Vein endothelial cell (primary cell): Measurements from ENCODE around the gene CEP19. TPM values are rescaled to one million over a fixed set of nuclear protein-coding genes. Genes with fewer than 3 reads are reported as not detected.

Experiments used
- small RNA-seq: library from RNA; depleted of rRNA; stranded (forward); fragments of <200 nt; gene quantifications from one replicate; pipeline ENCODE3, GENCODE V24; 2012
- total RNA-seq: library from RNA; depleted of rRNA; stranded (reverse); fragments of >200 nt; gene quantifications from 2 replicates; pipeline ENCODE4 v1.2.3, GENCODE V29; 2012

The CEP19 gene, protein sequence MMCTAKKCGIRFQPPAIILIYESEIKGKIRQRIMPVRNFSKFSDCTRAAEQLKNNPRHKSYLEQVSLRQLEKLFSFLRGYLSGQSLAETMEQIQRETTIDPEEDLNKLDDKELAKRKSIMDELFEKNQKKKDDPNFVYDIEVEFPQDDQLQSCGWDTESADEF
- 1.3 and 2.3 TPM in 2 replicates for total RNA-seq

DNA sequence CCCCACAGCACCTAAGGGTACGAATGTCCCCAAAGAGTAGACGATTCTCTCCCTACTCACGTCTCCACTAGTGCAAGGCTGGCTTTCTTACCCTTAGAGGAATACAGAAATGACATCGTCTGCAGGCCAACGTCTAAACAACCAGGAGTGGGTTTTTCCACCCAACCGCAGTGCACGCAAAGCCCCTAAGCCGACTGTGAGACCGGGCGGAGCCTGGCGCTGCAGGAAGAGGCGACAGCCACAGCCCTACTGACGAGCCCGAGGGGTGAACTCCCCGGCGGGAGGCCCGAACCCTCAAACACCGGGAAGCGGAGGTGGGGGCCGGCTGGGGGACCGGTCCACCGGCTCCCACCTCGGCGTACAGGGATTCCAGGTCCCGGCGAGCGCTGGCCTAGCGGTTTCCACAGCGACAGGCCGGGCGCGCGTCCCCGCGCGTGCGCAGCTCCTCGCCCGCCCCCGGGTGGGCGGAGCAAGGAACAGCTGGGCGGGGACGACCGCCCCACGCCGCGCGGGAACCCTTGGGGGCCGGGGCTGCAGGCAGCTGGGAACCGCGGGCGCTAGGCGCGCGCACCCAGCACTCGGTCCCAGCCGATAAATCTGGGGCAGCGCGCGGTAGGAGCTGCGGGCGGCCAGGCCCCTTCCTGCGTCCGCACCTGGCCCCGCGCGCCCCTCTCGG, at the start of gene CEP19, which contains the start of gene PIGX:
CEP19 (minus strand) TSS at position 413 of the 676 bp plus-strand sequence. CDS start 3,593 bp downstream, outside the sequence.
PIGX (plus strand) TSS at position 540 of the 676 bp plus-strand sequence.

DNA sequence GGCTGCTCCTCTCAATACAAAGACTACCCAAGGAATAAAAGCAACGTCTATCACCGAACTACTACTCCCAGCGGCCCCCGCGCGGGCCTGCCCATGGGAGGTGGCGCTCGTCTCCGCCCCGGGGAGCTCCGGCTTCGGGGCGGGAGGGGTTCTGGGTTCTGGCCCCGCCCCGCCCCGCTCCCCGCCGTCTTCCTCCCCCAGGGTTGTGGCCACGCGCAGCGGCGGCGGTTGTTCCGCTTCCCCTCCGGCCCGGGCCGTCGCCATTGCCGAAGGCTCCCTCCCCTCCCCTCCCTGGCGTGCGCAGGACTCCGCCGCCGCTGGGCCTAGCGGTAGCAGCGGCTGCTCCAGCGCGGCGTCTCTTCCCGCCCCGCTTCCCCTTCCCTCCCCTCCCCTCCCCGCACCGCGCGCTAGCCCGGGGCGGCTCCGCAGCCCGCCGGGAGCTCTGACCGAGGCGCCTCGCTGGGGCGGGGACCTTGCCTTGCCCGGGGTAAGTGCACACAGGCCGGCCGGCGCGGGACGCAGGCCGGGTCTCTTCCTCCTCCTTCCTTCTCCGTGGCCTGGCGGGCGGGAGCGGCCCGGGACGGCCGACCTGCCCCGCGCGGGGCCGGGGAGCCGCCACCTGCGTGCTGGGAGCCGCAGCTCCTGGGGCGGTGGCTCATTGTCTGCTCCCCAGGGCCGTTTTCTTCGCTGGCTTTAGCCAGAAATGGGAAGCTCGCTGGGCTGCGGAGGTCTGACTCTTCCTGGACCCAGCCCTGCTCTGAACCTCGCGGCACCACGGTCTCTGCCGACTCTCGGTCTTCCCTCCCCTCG, 27.8 kb upstream of the CEP19 start, which contains the start of gene PAK2:
PAK2 (plus strand) TSS at position 187 of the 810 bp plus-strand sequence. CDS start 42,790 bp downstream, outside the sequence.

Small RNAs within 50 kb of the gene (small RNA-seq; reads per million reads assigned to genes)
- gene RNU4-89P (not detected), gene RNU6-646P (not detected)

Other genes starting within 250 kb of the CEP19 start
- gene RNF168, start 208.5 kb downstream of the CEP19 start, total RNA-seq: 20.3 and 27.0 TPM in 2 replicates
- gene SMCO1, start 196.9 kb downstream of the CEP19 start, total RNA-seq: not detected in 2 replicates
- 6.0 and 6.2 TPM in 2 replicates for gene WDR53, start 143.7 kb downstream of the CEP19 start, total RNA-seq
- 10.8 and 16.6 TPM in 2 replicates for gene FBXO45, start 143.6 kb downstream of the CEP19 start, total RNA-seq
- 12.7 and 13.0 TPM in 2 replicates for gene NRROS, start 72.6 kb downstream of the CEP19 start, total RNA-seq
- 13.7 and 23.8 TPM in 2 replicates for gene PIGX, start 127 bp upstream of the CEP19 start, total RNA-seq
- 67.6 and 72.5 TPM in 2 replicates for gene PAK2, start 27.6 kb upstream of the CEP19 start, total RNA-seq
- 42.5 and 54.0 TPM in 2 replicates for gene SENP5, start 155.7 kb upstream of the CEP19 start, total RNA-seq
- gene NCBP2, start 230.3 kb upstream of the CEP19 start, total RNA-seq: 49.2 and 49.6 TPM in 2 replicates